GM18868 (cell line): ENCODE results near the gene CTDSPL2.
"Not testable (repeated sequence)": the region's sequence is repeated elsewhere in the genome, so short reads cannot be mapped to it uniquely, and the experiment has no call there.

ENCODE experiments used
- ATAC-seq: cut with Tn5 transposase; IDR thresholded peaks from one replicate; pipeline ENCODE4 v1.9.1; 2021; ENCODE audit warnings: mild to moderate bottlenecking, moderate library complexity; ENCODE audit not compliant: unreplicated experiment

Gene CTDSPL2

GRCh38 chr15:44537735-44538240 lies 110.4 kb downstream of the CTDSPL2 start:
- ATAC-seq, result no peak

- ATAC-seq, result no peak
Observed at GRCh38 chr15:44541282-44541958, 114.0 kb downstream of the CTDSPL2 start.

- ATAC-seq, result no peak
Observed at GRCh38 chr15:44542596-44542995, 115.2 kb downstream of the CTDSPL2 start.

- not testable (repeated sequence) for ATAC-seq
Observed at GRCh38 chr15:44544745-44545144, 117.3 kb downstream of the CTDSPL2 start.

- peak; percentile 81 for ATAC-seq
Observed at GRCh38 chr15:44545913-44546802, 118.7 kb downstream of the CTDSPL2 start.

- ATAC-seq, result not testable (repeated sequence)
Observed at GRCh38 chr15:44549152-44549551, 121.7 kb downstream of the CTDSPL2 start.

GRCh38 chr15:44550256-44550655 lies 122.8 kb downstream of the CTDSPL2 start:
- no peak for ATAC-seq

- no peak for ATAC-seq
Observed at GRCh38 chr15:44550734-44551133, 123.3 kb downstream of the CTDSPL2 start.

- no peak for ATAC-seq
Observed at GRCh38 chr15:44554934-44555723, 127.7 kb downstream of the CTDSPL2 start.

GRCh38 chr15:44560926-44561325 lies 133.5 kb downstream of the CTDSPL2 start:
- not testable (repeated sequence) for ATAC-seq

- no peak for ATAC-seq
Observed at GRCh38 chr15:44565387-44566154, 138.1 kb downstream of the CTDSPL2 start.

- no peak for ATAC-seq
Observed at GRCh38 chr15:44566155-44566540, 138.7 kb downstream of the CTDSPL2 start.

- ATAC-seq, result no peak
Observed at GRCh38 chr15:44568338-44568737, 140.9 kb downstream of the CTDSPL2 start.

GRCh38 chr15:44569316-44569715 lies 141.9 kb downstream of the CTDSPL2 start:
- ATAC-seq, result no peak

- ATAC-seq, result no peak
Observed at GRCh38 chr15:44570361-44570760, 142.9 kb downstream of the CTDSPL2 start.

- no peak for ATAC-seq
Observed at GRCh38 chr15:44573386-44573785, 146.0 kb downstream of the CTDSPL2 start.

GRCh38 chr15:44574734-44575133 lies 147.3 kb downstream of the CTDSPL2 start:
- no peak for ATAC-seq
